Measurements from ENCODE around the gene FAM107B. TPM values are rescaled to one million over a fixed set of nuclear protein-coding genes. Genes with fewer than 3 reads are reported as not detected.
"Not testable (repeated sequence)": the region's sequence is repeated elsewhere in the genome, so short reads cannot be mapped to it uniquely, and the experiment has no call there.

The FAM107B gene
- polyA plus RNA-seq, 6 donors from 2014 or later: 112 to 259 (median 159) TPM

GRCh38 chr10:14659137-14659536, 115.6 kb downstream of the FAM107B start:
- Mint-ChIP-seq H3K4me3 (peak overlapping the region; percentile 55 to 87 (median 76)), H3K4me1 (peaks cover 84 to 94% (median 93%) of the 10 kb centered on the region in 3 donors), H3K27ac (peak overlapping the region; percentile 91 to 95 (median 94))
- DNase-seq; ATAC-seq (ENCODE audit: low read depth in 2 of 2); H3K36me3 Mint-ChIP-seq; H3K27me3 Mint-ChIP-seq; H3K9me3 Mint-ChIP-seq: not testable (repeated sequence)

GRCh38 chr10:14658331-14659127, 116.2 kb downstream of the FAM107B start:
- Mint-ChIP-seq H3K27ac (peak overlapping the region; percentile 91 to 95 (median 94)), H3K4me3 (peak overlapping the region in 7 of 8 donors; percentile 49 to 87 (median 75)), H3K4me1 (peaks cover 85 to 97% (median 94%) of the 10 kb centered on the region in 3 donors), H3K9me3 (peaks cover 0 to 3% (median 0%) of the 10 kb centered on the region in 7 donors), H3K36me3 (no peaks in the 10 kb centered on the region), H3K27me3 (no peaks in the 10 kb centered on the region)
- ATAC-seq (ENCODE audit: low read depth in 2 of 2) (no peak), DNase-seq (no peak)

GRCh38 chr10:14656052-14656730, 118.5 kb downstream of the FAM107B start:
- Mint-ChIP-seq H3K4me3 (peak overlapping the region in 6 of 8 donors; percentile 17 to 67 (median 48)), H3K4me1 (peaks cover 73 to 93% (median 82%) of the 10 kb centered on the region in 3 donors), H3K27ac (peak overlapping the region in 4 of 6 donors; percentile 63 to 91 (median 80)), H3K9me3 (peaks cover 0 to 4% (median 0%) of the 10 kb centered on the region in 7 donors), H3K36me3 (no peaks in the 10 kb centered on the region), H3K27me3 (no peaks in the 10 kb centered on the region)
- ATAC-seq (ENCODE audit: low read depth in 2 of 2) (no peak), DNase-seq (no peak)

GRCh38 chr10:14654821-14655382, 119.8 kb downstream of the FAM107B start:
- Mint-ChIP-seq H3K27me3 (no peaks in the 10 kb centered on the region), H3K36me3 (no peaks in the 10 kb centered on the region), H3K9me3 (peaks cover 0 to 4% (median 0%) of the 10 kb centered on the region in 7 donors), H3K4me1 (peaks cover 66 to 87% (median 73%) of the 10 kb centered on the region in 3 donors), H3K27ac (peak overlapping the region in 4 of 6 donors; percentile 26 to 70 (median 48)), H3K4me3 (no peak overlapping the region)
- DNase-seq: no peak
- no peak for ATAC-seq (ENCODE audit: low read depth in 2 of 2)

GRCh38 chr10:14653271-14654161, 121.2 kb downstream of the FAM107B start:
- DNase-seq: no peak
- peaks cover 0 to 4% (median 0%) of the 10 kb centered on the region in 7 donors for H3K9me3 Mint-ChIP-seq
- peak overlapping the region in 4 of 6 donors; percentile 32 to 86 (median 52) for H3K27ac Mint-ChIP-seq
- peak overlapping the region in 3 of 8 donors; percentile 19 to 51 (median 25) for H3K4me3 Mint-ChIP-seq
- H3K27me3 Mint-ChIP-seq: no peaks in the 10 kb centered on the region
- peaks cover 64 to 87% (median 73%) of the 10 kb centered on the region in 3 donors for H3K4me1 Mint-ChIP-seq
- ATAC-seq (ENCODE audit: low read depth in 2 of 2): no peak
- H3K36me3 Mint-ChIP-seq: no peaks in the 10 kb centered on the region

GRCh38 chr10:14652816-14653215, 121.9 kb downstream of the FAM107B start:
- no peak for DNase-seq
- Mint-ChIP-seq H3K9me3 (peaks cover 0 to 4% (median 0%) of the 10 kb centered on the region in 7 donors), H3K4me1 (peaks cover 64 to 87% (median 73%) of the 10 kb centered on the region in 3 donors), H3K27ac (no peak overlapping the region), H3K27me3 (no peaks in the 10 kb centered on the region), H3K4me3 (no peak overlapping the region), H3K36me3 (no peaks in the 10 kb centered on the region)
- no peak for ATAC-seq (ENCODE audit: low read depth in 2 of 2)

- H3K4me1 Mint-ChIP-seq: peaks cover 59 to 87% (median 73%) of the 10 kb centered on the region in 3 donors
- DNase-seq: no peak
- H3K27ac Mint-ChIP-seq: no peak overlapping the region
- H3K36me3 Mint-ChIP-seq: no peaks in the 10 kb centered on the region
- H3K4me3 Mint-ChIP-seq: no peak overlapping the region
- H3K9me3 Mint-ChIP-seq: peaks cover 0 to 4% (median 0%) of the 10 kb centered on the region in 7 donors
- no peak for ATAC-seq (ENCODE audit: low read depth in 2 of 2)
- H3K27me3 Mint-ChIP-seq: no peaks in the 10 kb centered on the region
Observed at GRCh38 chr10:14652067-14652466, 122.6 kb downstream of the FAM107B start.

- Mint-ChIP-seq H3K4me3 (peak overlapping the region in 6 of 8 donors; percentile 7 to 86 (median 68)), H3K9me3 (peaks cover 0 to 4% (median 0%) of the 10 kb centered on the region in 7 donors), H3K4me1 (peaks cover 52 to 83% (median 68%) of the 10 kb centered on the region in 3 donors), H3K27me3 (no peaks in the 10 kb centered on the region), H3K27ac (peak overlapping the region; percentile 96 to 99 (median 99)), H3K36me3 (no peaks in the 10 kb centered on the region)
- ATAC-seq (ENCODE audit: low read depth in 2 of 2): no peak
- DNase-seq: no peak
Observed at GRCh38 chr10:14649739-14650138, 125.0 kb downstream of the FAM107B start.

GRCh38 chr10:14648946-14649345, 125.8 kb downstream of the FAM107B start:
- H3K9me3 Mint-ChIP-seq: peaks cover 0 to 4% (median 0%) of the 10 kb centered on the region in 7 donors
- H3K4me1 Mint-ChIP-seq: peaks cover 52 to 84% (median 71%) of the 10 kb centered on the region in 3 donors
- H3K27me3 Mint-ChIP-seq: no peaks in the 10 kb centered on the region
- ATAC-seq (ENCODE audit: low read depth in 2 of 2) (no peak), DNase-seq (no peak)
- H3K4me3 Mint-ChIP-seq: peak overlapping the region; percentile 66 to 90 (median 84)
- H3K36me3 Mint-ChIP-seq: no peaks in the 10 kb centered on the region
- peak overlapping the region; percentile 96 to 99 (median 99) for H3K27ac Mint-ChIP-seq

- H3K36me3 Mint-ChIP-seq: no peaks in the 10 kb centered on the region
- no peaks in the 10 kb centered on the region for H3K27me3 Mint-ChIP-seq
- ATAC-seq (ENCODE audit: low read depth in 2 of 2) (peak; percentile 81 to 85), DNase-seq (peak; percentile 84)
- H3K27ac Mint-ChIP-seq: peak overlapping the region; percentile 96 to 99 (median 99)
- peak overlapping the region; percentile 66 to 90 (median 84) for H3K4me3 Mint-ChIP-seq
- H3K9me3 Mint-ChIP-seq: peaks cover 0 to 4% (median 0%) of the 10 kb centered on the region in 7 donors
- peaks cover 47 to 84% (median 68%) of the 10 kb centered on the region in 3 donors for H3K4me1 Mint-ChIP-seq
Observed at GRCh38 chr10:14648005-14648765, 126.5 kb downstream of the FAM107B start.

GRCh38 chr10:14645239-14645960, 129.3 kb downstream of the FAM107B start:
- ATAC-seq (ENCODE audit: low read depth in 2 of 2) (peak in 1 of 2 donors; percentile 6), DNase-seq (peak; percentile 46)
- H3K27ac Mint-ChIP-seq: peak overlapping the region; percentile 48 to 96 (median 84)
- H3K4me1 Mint-ChIP-seq: peaks cover 37 to 68% (median 63%) of the 10 kb centered on the region in 3 donors
- no peaks in the 10 kb centered on the region for H3K27me3 Mint-ChIP-seq
- no peaks in the 10 kb centered on the region for H3K36me3 Mint-ChIP-seq
- H3K9me3 Mint-ChIP-seq: peaks cover 0 to 8% (median 4%) of the 10 kb centered on the region in 7 donors
- H3K4me3 Mint-ChIP-seq: peak overlapping the region in 7 of 8 donors; percentile 42 to 82 (median 47)
